ENCODE results near the gene CCK.

CCK gene

DNA sequence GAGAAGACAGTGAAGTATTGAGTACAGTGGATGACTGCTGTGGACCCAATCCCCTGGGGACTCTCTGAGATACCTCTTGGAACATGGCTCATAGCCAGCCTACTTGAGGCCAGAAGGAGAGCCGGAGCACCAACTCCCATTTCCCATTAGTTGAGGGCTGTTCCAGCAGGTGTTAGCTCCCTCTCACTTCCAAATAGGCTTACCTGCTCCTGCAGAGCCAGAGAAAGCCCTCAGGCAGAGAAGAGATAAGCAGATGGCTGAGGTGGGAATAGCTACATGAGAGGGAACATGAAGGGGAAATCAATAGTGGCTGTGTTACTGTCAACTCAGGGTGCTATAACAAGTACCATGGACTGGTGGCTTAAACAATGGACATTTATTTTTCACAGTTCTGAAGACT lies 4.6 kb upstream of the CCK start:
- Histone ChIP-seq H3K27me3 (ENCODE audit: control insufficient read depth in 1 of 2, insufficient read depth in 2 of 2, low read length in 2 of 2) (peaks cover 4 to 9% of the 10 kb centered on the region in 2 donors), H3K4me1 (ENCODE audit: control insufficient read depth, insufficient read depth, low read length) (no peaks in the 10 kb centered on the region)

GRCh38 chr3:42269647-42270046 lies 3.7 kb upstream of the CCK start:
- Histone ChIP-seq H3K4me1 (ENCODE audit: control insufficient read depth, insufficient read depth, low read length) (peaks cover 3% of the 10 kb centered on the region), H3K27me3 (ENCODE audit: control insufficient read depth in 1 of 2, insufficient read depth in 2 of 2, low read length in 2 of 2) (peaks cover 13 to 15% of the 10 kb centered on the region in 2 donors), H3K9me3 (ENCODE audit: control insufficient read depth in 2 of 2, low read length in 2 of 2) (no peaks in the 10 kb centered on the region), H3K9ac (ENCODE audit: low read length in 2 of 2) (no peak overlapping the region), H3K36me3 (ENCODE audit: control insufficient read depth in 2 of 2, insufficient read depth in 2 of 2, low read length in 2 of 2) (no peaks in the 10 kb centered on the region), H3K27ac (ENCODE audit: low read length) (no peak overlapping the region), H3K4me3 (ENCODE audit: low read length in 2 of 2) (no peak overlapping the region)

More for the DNA sequence above, 4.6 kb upstream of the CCK start:
- no peak overlapping the region for H3K27ac ChIP-seq (ENCODE audit: low read length)
- H3K9ac ChIP-seq (ENCODE audit: low read length in 2 of 2) = no peak overlapping the region
- H3K36me3 ChIP-seq (ENCODE audit: control insufficient read depth in 2 of 2, insufficient read depth in 2 of 2, low read length in 2 of 2) = no peaks in the 10 kb centered on the region
- no peaks in the 10 kb centered on the region for H3K9me3 ChIP-seq (ENCODE audit: control insufficient read depth in 2 of 2, low read length in 2 of 2)
- H3K4me3 ChIP-seq (ENCODE audit: low read length in 2 of 2) = no peak overlapping the region

GRCh38 chr3:42267878-42268277 lies 1.9 kb upstream of the CCK start:
- Histone ChIP-seq H3K27ac (ENCODE audit: low read length) (no peak overlapping the region), H3K4me1 (ENCODE audit: control insufficient read depth, insufficient read depth, low read length) (peaks cover 16% of the 10 kb centered on the region), H3K27me3 (ENCODE audit: control insufficient read depth in 1 of 2, insufficient read depth in 2 of 2, low read length in 2 of 2) (peaks cover 26 to 30% of the 10 kb centered on the region in 2 donors), H3K36me3 (ENCODE audit: control insufficient read depth in 2 of 2, insufficient read depth in 2 of 2, low read length in 2 of 2) (no peaks in the 10 kb centered on the region), H3K9ac (ENCODE audit: low read length in 2 of 2) (no peak overlapping the region), H3K9me3 (ENCODE audit: control insufficient read depth in 2 of 2, low read length in 2 of 2) (no peaks in the 10 kb centered on the region), H3K4me3 (ENCODE audit: low read length in 2 of 2) (no peak overlapping the region)

DNA sequence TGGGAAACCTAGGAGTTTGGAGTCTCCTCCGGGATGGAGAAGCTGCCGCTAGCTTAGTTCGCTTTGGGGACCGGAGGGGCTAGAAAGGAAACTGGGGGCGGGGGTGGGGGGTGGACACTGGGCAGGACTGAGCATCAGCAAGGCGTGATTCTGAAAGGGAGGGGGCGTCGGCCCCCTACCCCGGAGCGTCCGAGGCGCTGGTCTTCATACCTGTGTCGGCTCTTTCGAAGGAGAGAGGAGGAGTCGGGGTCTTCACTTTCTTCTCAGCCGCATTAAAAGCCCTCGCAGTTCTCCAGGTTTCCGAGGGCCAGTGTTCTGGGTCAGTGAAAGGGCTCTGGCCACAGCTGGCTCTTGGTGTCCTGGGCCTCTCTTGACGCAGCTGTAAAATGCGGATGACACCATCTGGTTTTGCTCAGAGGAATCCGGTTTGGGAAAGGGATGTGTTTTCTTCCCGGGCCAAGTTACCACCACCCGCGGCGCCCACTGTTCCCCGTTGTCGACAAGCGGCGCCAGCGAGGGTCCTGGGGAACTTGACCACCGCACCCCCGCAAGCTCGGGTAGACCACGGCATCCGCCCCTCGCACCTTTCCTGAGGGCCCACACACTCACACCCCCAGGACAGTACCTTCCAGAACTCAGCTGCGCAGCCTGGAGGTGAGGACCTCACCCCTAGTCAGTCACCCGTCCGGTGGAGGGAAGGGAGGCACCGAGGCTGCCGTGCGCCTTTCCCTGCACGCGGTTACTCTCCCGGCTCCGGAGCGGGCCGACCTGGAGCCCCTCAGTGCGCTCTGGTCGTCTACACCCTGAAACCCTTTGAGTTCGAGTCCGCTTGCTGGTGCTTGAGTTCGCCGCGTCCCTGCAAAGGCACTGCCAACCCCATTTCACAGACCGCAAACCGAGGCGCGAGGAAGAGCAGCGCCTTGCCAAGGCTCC lies 660 bp downstream of the CCK start:
- Histone ChIP-seq H3K36me3 (ENCODE audit: control insufficient read depth in 2 of 2, insufficient read depth in 2 of 2, low read length in 2 of 2) (no peaks in the 10 kb centered on the region), H3K27me3 (ENCODE audit: control insufficient read depth in 1 of 2, insufficient read depth in 2 of 2, low read length in 2 of 2) (peaks cover 39 to 53% of the 10 kb centered on the region in 2 donors), H3K27ac (ENCODE audit: low read length) (no peak overlapping the region), H3K4me3 (ENCODE audit: low read length in 2 of 2) (peak overlapping the region; percentile 31 to 44), H3K9me3 (ENCODE audit: control insufficient read depth in 2 of 2, low read length in 2 of 2) (no peaks in the 10 kb centered on the region), H3K4me1 (ENCODE audit: control insufficient read depth, insufficient read depth, low read length) (peaks cover 16% of the 10 kb centered on the region), H3K9ac (ENCODE audit: low read length in 2 of 2) (no peak overlapping the region)

- Histone ChIP-seq H3K4me1 (ENCODE audit: control insufficient read depth, insufficient read depth, low read length) (peaks cover 16% of the 10 kb centered on the region), H3K27ac (ENCODE audit: low read length) (no peak overlapping the region), H3K9ac (ENCODE audit: low read length in 2 of 2) (no peak overlapping the region), H3K27me3 (ENCODE audit: control insufficient read depth in 1 of 2, insufficient read depth in 2 of 2, low read length in 2 of 2) (peaks cover 44 to 57% of the 10 kb centered on the region in 2 donors), H3K9me3 (ENCODE audit: control insufficient read depth in 2 of 2, low read length in 2 of 2) (no peaks in the 10 kb centered on the region), H3K4me3 (ENCODE audit: low read length in 2 of 2) (peak overlapping the region in 1 of 2 donors; percentile 44), H3K36me3 (ENCODE audit: control insufficient read depth in 2 of 2, insufficient read depth in 2 of 2, low read length in 2 of 2) (no peaks in the 10 kb centered on the region)
These were observed 1.5 kb downstream of the CCK start for GRCh38 chr3:42264399-42265058.

DNA sequence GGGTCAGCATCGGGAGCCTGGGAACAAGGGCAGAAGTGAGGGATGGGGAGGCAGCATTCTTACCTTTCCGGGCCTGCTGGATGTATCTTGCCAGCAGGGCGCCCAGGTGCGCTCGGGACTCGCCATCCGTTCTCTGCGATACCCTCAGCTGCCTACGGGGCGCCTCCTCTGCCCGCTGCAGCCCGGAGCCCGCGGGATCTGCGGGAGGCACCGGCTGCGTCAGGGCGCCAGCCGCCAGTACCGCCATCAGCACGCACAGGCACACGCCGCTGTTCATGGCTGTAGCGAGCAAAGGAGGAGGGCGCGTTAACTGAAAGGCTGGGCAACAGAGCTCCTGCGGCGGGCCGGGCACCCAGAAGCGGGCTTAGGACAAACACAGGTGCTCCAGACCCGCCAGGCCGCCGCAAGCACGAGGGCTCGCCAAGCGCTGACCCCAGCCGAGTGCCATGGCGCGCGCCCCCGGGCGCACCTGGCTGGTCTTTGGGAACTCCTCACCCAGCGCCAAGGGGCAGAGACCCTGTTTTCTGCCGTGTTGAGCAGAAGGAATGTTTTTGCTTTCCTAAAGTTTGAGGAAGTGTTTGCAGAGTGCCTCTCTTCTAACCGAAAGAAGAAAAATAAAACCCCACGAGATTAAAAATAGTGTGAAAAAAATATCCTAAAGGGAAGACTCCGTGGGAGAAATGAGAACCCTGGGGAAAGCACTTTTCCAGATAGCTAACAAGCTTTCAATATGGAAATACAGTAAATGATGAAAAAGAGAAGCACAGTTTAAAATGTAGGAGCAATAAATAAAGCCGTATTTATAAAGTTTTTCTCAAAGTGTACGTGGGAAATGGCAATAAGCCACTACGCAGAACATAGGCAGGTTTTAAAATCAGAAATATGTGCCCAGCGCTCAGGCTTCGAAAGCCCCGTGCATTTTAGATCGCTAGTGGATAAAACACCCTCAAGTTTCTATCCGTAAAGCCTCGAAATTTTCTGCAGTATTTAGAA lies 2.3 kb downstream of the CCK start:
- H3K27me3 ChIP-seq (ENCODE audit: control insufficient read depth in 1 of 2, insufficient read depth in 2 of 2, low read length in 2 of 2) = peaks cover 45 to 57% of the 10 kb centered on the region in 2 donors

GRCh38 chr3:42262525-42262924 lies 3.5 kb downstream of the CCK start:
- H3K27ac ChIP-seq (ENCODE audit: low read length) = no peak overlapping the region
- no peak overlapping the region for H3K9ac ChIP-seq (ENCODE audit: low read length in 2 of 2)
- no peak overlapping the region for H3K4me3 ChIP-seq (ENCODE audit: low read length in 2 of 2)
- H3K9me3 ChIP-seq (ENCODE audit: control insufficient read depth in 2 of 2, low read length in 2 of 2) = no peaks in the 10 kb centered on the region
- H3K27me3 ChIP-seq (ENCODE audit: control insufficient read depth in 1 of 2, insufficient read depth in 2 of 2, low read length in 2 of 2) = peaks cover 40 to 57% of the 10 kb centered on the region in 2 donors
- peaks cover 16% of the 10 kb centered on the region for H3K4me1 ChIP-seq (ENCODE audit: control insufficient read depth, insufficient read depth, low read length)
- no peaks in the 10 kb centered on the region for H3K36me3 ChIP-seq (ENCODE audit: control insufficient read depth in 2 of 2, insufficient read depth in 2 of 2, low read length in 2 of 2)

More for the DNA sequence above, 2.3 kb downstream of the CCK start:
- H3K36me3 ChIP-seq (ENCODE audit: control insufficient read depth in 2 of 2, insufficient read depth in 2 of 2, low read length in 2 of 2) = no peaks in the 10 kb centered on the region
- H3K4me3 ChIP-seq (ENCODE audit: low read length in 2 of 2) = peak overlapping the region in 1 of 2 donors; percentile 44
- peaks cover 16% of the 10 kb centered on the region for H3K4me1 ChIP-seq (ENCODE audit: control insufficient read depth, insufficient read depth, low read length)
- H3K9me3 ChIP-seq (ENCODE audit: control insufficient read depth in 2 of 2, low read length in 2 of 2) = no peaks in the 10 kb centered on the region
- H3K27ac ChIP-seq (ENCODE audit: low read length) = no peak overlapping the region
- no peak overlapping the region for H3K9ac ChIP-seq (ENCODE audit: low read length in 2 of 2)

DNA sequence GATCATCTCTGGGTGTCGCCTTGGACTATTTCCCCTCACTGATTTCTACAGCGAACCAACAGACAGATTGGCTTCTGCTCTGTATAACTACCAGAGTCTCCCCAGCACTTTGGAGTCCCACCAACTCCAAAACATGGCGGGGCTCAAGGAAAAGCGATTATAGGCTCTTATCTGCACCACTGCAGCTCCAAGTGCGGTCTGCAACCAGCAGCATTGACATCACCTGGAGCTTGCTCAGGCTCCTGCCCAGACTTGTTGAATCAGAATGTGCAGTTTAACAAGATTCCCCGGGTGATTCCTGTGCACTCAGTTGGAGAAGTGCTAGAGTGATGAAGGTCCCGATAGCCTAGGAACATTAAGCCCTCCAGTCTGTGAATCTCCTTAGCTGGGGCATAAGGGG lies 9.0 kb downstream of the CCK start:
- H3K9ac ChIP-seq (ENCODE audit: low read length in 2 of 2) = no peak overlapping the region
- no peaks in the 10 kb centered on the region for H3K36me3 ChIP-seq (ENCODE audit: control insufficient read depth in 2 of 2, insufficient read depth in 2 of 2, low read length in 2 of 2)
- H3K4me3 ChIP-seq (ENCODE audit: low read length in 2 of 2) = no peak overlapping the region
- no peaks in the 10 kb centered on the region for H3K9me3 ChIP-seq (ENCODE audit: control insufficient read depth in 2 of 2, low read length in 2 of 2)
- H3K27ac ChIP-seq (ENCODE audit: low read length) = no peak overlapping the region
- H3K4me1 ChIP-seq (ENCODE audit: control insufficient read depth, insufficient read depth, low read length) = no peaks in the 10 kb centered on the region
- H3K27me3 ChIP-seq (ENCODE audit: control insufficient read depth in 1 of 2, insufficient read depth in 2 of 2, low read length in 2 of 2) = peaks cover 16 to 23% of the 10 kb centered on the region in 2 donors

- Histone ChIP-seq H3K27me3 (ENCODE audit: control insufficient read depth in 1 of 2, insufficient read depth in 2 of 2, low read length in 2 of 2) (peaks cover 13 to 16% of the 10 kb centered on the region in 2 donors), H3K4me3 (ENCODE audit: low read length in 2 of 2) (no peak overlapping the region), H3K4me1 (ENCODE audit: control insufficient read depth, insufficient read depth, low read length) (no peaks in the 10 kb centered on the region), H3K27ac (ENCODE audit: low read length) (no peak overlapping the region), H3K9me3 (ENCODE audit: control insufficient read depth in 2 of 2, low read length in 2 of 2) (no peaks in the 10 kb centered on the region), H3K9ac (ENCODE audit: low read length in 2 of 2) (no peak overlapping the region), H3K36me3 (ENCODE audit: control insufficient read depth in 2 of 2, insufficient read depth in 2 of 2, low read length in 2 of 2) (no peaks in the 10 kb centered on the region)
These were observed 9.7 kb downstream of the CCK start for GRCh38 chr3:42256135-42256819.

GRCh38 chr3:42254566-42254965 lies 11.4 kb downstream of the CCK start:
- Histone ChIP-seq H3K9ac (ENCODE audit: low read length in 2 of 2) (no peak overlapping the region), H3K9me3 (ENCODE audit: control insufficient read depth in 2 of 2, low read length in 2 of 2) (no peaks in the 10 kb centered on the region), H3K27me3 (ENCODE audit: control insufficient read depth in 1 of 2, insufficient read depth in 2 of 2, low read length in 2 of 2) (peaks cover 4% of the 10 kb centered on the region in 2 donors), H3K27ac (ENCODE audit: low read length) (no peak overlapping the region), H3K4me1 (ENCODE audit: control insufficient read depth, insufficient read depth, low read length) (no peaks in the 10 kb centered on the region), H3K4me3 (ENCODE audit: low read length in 2 of 2) (no peak overlapping the region), H3K36me3 (ENCODE audit: control insufficient read depth in 2 of 2, insufficient read depth in 2 of 2, low read length in 2 of 2) (no peaks in the 10 kb centered on the region)

Data from stomach smooth muscle (tissue), 2 donors.